ENCODE results near the gene TTC28.
"Not testable (repeated sequence)": the region's sequence is repeated elsewhere in the genome, so short reads cannot be mapped to it uniquely, and the experiment has no call there.

Gene TTC28

GRCh38 chr22:28172892-28173670 lies 506.6 kb downstream of the TTC28 start:
- DNase-seq = no peak

GRCh38 chr22:28171712-28172111 lies 507.9 kb downstream of the TTC28 start:
- no peak for DNase-seq

GRCh38 chr22:28171115-28171514 lies 508.5 kb downstream of the TTC28 start:
- DNase-seq = no peak

GRCh38 chr22:28169314-28169713 lies 510.3 kb downstream of the TTC28 start:
- not testable (repeated sequence) for DNase-seq

GRCh38 chr22:28155808-28156207 lies 523.8 kb downstream of the TTC28 start:
- no peak for DNase-seq

- no peak for DNase-seq
These were observed 524.8 kb downstream of the TTC28 start for GRCh38 chr22:28154861-28155260.

- DNase-seq = no peak
These were observed 528.4 kb downstream of the TTC28 start for GRCh38 chr22:28151151-28151816.

- no peak for DNase-seq
These were observed 530.7 kb downstream of the TTC28 start for GRCh38 chr22:28148816-28149465.

- no peak for DNase-seq
These were observed 532.2 kb downstream of the TTC28 start for GRCh38 chr22:28147401-28147800.

- DNase-seq = no peak
These were observed 533.0 kb downstream of the TTC28 start for GRCh38 chr22:28146401-28147314.

- no peak for DNase-seq
These were observed 535.5 kb downstream of the TTC28 start for GRCh38 chr22:28143961-28144745.

GRCh38 chr22:28143241-28143865 lies 536.3 kb downstream of the TTC28 start:
- no peak for DNase-seq

GRCh38 chr22:28142361-28142961 lies 537.2 kb downstream of the TTC28 start:
- DNase-seq = no peak

GRCh38 chr22:28141614-28142013 lies 538.0 kb downstream of the TTC28 start:
- no peak for DNase-seq

- DNase-seq = no peak
These were observed 539.7 kb downstream of the TTC28 start for GRCh38 chr22:28139961-28140360.

GRCh38 chr22:28139516-28139915 lies 540.1 kb downstream of the TTC28 start:
- no peak for DNase-seq

- no peak for DNase-seq
These were observed 542.6 kb downstream of the TTC28 start for GRCh38 chr22:28137036-28137435.

- no peak for DNase-seq
These were observed 547.2 kb downstream of the TTC28 start for GRCh38 chr22:28132466-28132865.

GRCh38 chr22:28129319-28129962 lies 550.2 kb downstream of the TTC28 start:
- no peak for DNase-seq

GRCh38 chr22:28128827-28129226 lies 550.8 kb downstream of the TTC28 start:
- DNase-seq = no peak

- DNase-seq = no peak
These were observed 553.8 kb downstream of the TTC28 start for GRCh38 chr22:28125799-28126198.

Measured in CD4-positive, alpha-beta T cell treated with Interleukin-10 for 1 hour (primary cell).